ENCODE data around the gene USP32. TPM values are rescaled to one million over a fixed set of nuclear protein-coding genes. Genes with fewer than 3 reads are reported as not detected.

The USP32 gene
- total and polyA plus RNA-seq, 2 of the 8 experiments (the other 6 are each of a cell fraction or from before 2014, with no cell fraction given) = 29.6 to 112 TPM

- no peak for TF ChIP-seq MAFK (IDR thresholded peaks at IDR 0.05; ENCODE audit: low read depth, low read length)
Observed at GRCh38 chr17:60386147-60387058, 5.5 kb downstream of the USP32 start (continued).
